ENCODE results near the gene CEBPZOS.
A peak's percentile ranks its signal among the peaks of the same experiment; 100 is the strongest.
"Not testable (repeated sequence)": the region's sequence is repeated elsewhere in the genome, so short reads cannot be mapped to it uniquely, and the experiment has no call there.

The CEBPZOS gene

GRCh38 chr2:37191747-37192146 lies 4.5 kb upstream of the CEBPZOS start:
- DNase-seq, result no peak

DNA sequence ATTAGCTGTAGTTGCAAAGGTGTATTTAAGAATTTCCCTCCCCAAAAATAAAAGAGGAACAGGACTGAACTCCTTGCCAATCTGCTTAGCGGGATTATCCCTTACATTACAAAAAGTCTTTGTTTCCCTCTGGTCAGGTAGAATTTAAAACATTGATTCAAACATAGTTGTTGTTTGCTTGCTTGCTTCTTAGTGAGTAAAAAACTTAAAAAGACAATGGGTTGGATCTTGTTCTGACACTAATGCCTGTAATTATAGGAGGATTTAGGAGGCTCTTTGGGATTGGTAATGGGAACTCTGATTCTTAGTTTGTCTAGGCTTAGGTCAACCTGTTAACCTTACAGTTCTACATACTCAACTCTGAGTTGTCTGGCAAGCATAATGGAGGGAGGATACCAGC lies 3.7 kb upstream of the CEBPZOS start:
- no peak for DNase-seq

- DNase-seq, result not testable (repeated sequence)
Observed at GRCh38 chr2:37195862-37196319, 405 bp upstream of the CEBPZOS start.

DNA sequence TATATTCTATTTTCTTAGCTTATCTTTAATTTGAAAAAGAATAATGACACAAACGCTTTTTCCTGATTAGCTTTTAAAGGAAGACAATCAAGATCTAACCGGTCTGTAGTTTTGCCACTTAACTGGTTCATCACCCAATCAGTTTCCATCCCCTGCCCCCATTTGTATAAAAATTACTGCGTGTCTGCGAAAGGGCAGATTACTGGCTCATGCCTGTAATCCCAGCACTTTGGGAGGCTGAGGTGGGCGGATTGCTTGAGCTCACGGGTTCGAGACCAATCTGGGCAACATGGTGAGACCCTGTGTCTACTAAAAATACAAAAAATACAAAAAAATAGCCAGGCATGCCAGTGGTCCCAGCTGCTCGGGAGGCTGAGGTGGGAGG lies 2.4 kb downstream of the CEBPZOS start:
- no peak for DNase-seq

GRCh38 chr2:37201208-37201607 lies 4.9 kb downstream of the CEBPZOS start:
- no peak for DNase-seq

DNA sequence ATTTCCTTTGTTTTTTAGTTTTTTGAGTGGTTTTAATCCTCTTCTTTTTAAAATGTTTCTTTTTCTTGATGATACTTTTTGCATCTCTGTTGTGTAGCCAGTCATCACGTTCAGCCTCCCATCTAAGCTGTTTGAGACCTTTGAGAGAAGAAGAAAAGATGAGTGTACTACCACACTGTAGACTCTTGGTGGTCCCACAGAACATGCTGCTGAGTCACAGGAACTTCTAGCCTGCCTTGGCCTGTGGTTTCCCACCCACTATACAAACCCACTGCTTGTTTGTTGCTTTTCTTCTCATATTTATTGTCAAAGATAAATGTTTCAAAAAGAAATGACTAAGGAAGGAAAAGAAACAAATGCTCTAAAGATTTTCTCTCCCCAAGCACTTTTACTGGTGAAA lies 5.5 kb downstream of the CEBPZOS start:
- peak; percentile 49 for DNase-seq

DNA sequence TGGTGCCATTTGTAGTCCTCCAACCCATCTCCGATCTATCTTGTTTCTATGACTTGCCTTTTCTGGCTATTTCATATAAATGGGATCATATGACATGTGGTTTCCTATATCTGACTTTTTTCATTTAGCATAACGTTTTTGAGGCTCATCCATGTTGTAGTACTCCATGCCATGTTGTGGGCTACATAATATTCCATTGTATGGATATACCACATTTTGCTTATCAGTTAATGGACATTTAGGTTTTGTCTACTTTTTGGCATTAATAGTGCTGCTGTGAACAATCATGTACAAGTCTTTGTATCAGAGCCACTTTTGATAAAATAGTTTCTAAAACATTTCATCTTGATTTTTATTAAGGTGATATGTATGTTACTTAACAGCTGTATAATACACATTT lies 7.4 kb downstream of the CEBPZOS start:
- DNase-seq, result no peak

DNA sequence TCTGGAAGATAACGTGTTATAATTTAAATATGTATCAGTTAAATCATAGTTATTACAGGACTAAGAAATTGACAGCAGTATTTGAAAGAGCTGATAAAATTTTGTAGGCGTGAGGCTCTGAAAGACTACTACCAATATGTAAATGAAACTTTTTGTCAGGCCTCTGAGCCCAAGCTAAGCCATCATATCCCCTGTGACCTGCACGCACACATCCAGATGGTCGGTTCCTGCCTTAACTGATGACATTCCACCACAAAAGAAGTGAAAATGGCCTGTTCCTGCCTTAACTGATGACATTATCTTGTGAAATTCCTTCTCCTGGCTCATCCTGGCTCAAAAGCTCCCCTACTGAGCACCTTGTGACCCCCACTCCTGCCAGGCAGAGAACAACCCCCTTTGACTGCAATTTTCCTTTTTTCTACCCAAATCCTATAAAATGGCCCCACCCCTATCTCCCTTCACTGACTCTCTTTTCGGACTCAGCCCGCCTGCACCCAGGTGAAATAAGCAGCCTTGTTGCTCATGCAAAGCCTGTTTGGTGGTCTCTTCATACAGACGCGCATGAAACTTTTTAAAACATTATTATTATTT lies 8.9 kb downstream of the CEBPZOS start:
- DNase-seq, result not testable (repeated sequence)

- no peak for DNase-seq
Observed at GRCh38 chr2:37205689-37206341, 9.5 kb downstream of the CEBPZOS start.

DNA sequence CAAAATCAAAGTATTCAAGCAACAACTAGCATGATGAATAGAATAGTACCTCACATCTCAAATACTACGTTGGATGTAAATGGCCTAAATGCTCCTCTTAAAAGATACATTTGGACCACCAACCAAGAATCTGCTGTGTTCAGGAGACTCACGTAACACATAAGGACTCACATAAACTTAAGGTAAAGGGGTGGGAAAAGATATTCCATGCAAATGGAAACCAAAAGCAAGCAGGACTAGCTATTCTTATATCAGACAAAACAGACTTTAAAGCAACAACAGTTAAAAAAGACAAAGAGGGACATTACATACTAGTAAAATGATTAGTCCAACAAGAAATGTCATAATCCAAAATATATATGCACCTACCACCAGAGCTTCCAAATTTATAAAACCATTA lies 10.5 kb downstream of the CEBPZOS start:
- not testable (repeated sequence) for DNase-seq

GRCh38 chr2:37211212-37211611 lies 14.9 kb downstream of the CEBPZOS start:
- no peak for DNase-seq

- no peak for DNase-seq
Observed at GRCh38 chr2:37211939-37212338, 15.6 kb downstream of the CEBPZOS start.

DNA sequence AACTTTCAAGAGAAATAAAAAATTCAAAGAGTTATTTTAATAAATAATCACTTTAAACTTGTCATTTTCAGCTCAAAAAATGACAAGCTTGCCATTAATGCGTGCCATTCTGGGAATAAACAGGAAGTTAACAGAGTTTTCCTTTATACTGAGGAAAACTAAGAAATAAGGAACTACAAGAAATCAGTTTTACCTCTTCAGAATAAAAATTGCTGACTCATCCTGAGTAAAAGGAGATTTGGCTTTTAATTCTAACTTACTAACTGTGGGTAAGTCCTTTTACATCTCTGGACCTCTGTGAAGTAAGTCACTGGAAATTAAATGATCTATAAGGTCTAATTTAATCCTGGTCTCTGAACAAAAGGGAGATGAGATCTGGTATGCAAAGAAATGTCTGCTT lies 19.0 kb downstream of the CEBPZOS start:
- DNase-seq, result no peak

DNA sequence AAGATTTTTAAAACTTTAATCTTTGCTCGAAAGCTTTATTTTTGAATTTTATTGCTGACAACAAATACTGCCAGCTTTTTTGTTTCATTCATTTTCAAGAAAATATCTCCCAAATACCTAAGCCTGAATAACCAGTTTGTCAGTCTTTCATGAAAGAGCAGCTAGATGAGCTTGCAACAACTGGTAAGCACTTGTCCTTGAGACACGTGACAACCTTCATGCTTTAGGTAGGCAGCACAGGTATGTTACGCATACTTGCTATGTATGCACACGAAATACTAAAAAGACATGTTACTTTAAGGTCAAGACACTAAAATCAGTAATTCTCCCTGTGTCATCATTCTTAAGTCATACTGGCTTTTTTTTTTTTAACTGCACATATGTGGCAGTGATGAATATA lies 22.8 kb downstream of the CEBPZOS start:
- no peak for DNase-seq

DNA sequence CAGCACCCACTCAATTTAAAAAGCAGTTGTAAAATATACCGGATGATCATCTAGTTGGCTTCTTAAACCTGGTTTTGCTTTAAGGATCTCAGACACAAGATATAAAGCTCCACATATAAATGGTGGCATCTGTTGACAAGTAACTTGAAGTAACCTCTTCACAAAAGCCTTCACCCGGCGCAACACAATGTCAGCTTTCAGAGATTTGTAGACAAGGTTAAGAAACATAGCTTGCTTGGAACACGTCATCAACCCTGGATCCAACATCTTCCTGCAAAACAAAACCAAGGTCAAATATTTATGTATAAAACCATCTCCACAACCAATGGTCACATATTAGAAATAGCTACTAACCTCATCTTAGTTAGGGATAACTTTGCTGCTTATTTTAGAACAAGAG lies 26.8 kb downstream of the CEBPZOS start:
- DNase-seq, result no peak

GRCh38 chr2:37224063-37224462 lies 27.8 kb downstream of the CEBPZOS start:
- no peak for DNase-seq

- not testable (repeated sequence) for DNase-seq
Observed at GRCh38 chr2:37225129-37225528, 28.8 kb downstream of the CEBPZOS start.

DNA sequence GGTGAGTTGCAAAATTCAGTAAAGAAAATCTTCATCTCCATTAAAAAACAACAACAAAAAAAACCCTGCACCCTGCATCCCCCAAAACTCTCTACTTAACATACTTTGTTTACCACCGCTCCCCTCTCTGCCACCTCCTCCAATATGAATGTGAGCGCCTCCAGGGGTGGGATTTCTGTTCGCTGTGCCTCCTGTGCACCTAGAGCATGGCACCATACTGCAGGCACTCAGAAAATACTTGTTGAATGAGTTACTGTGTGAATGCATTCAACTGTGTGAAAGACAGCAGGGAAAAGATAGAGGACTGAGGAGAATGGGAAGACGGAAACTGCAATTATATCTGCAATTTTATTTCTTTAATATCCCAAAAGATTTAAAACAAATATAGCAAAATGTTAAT lies 30.6 kb downstream of the CEBPZOS start:
- DNase-seq, result no peak

DNA sequence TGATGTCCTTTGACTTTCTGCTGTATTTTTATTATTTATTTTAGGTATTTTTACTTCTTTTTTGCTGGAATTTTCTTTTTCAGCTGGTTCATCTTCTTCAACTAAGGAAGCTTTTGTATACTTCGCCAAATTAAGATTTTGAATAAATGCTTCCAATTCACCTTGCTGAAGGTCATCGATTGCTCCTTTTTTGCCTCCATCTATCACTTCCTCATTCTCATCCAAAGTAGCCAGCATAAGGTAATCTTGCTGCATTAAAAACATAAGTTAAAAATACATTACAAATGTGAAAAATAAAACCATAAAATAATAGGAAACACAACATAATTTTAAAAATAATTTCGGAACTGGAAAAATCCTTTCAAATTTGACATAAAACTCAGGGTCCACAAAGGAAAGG lies 32.5 kb downstream of the CEBPZOS start:
- no peak for DNase-seq

DNA sequence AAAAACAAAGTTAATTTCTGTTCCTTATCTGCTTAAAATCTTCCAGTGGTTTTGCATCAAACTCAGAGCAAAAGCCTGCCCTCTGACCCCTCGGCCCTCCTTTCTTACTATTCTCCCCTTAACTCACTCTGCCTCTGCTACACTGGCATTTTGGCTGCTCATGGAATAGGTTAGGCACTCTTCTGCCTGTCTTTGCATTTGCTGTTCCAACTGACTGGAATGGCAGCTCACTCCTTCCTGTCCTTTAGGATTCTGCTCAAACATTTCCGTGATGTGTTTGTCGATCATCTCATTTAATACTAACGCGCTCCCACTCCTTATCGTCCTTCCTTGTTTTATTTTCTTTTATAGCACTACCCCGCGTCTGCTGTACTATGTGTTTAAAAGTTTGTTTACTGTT lies 34.3 kb downstream of the CEBPZOS start:
- DNase-seq, result no peak

DNA sequence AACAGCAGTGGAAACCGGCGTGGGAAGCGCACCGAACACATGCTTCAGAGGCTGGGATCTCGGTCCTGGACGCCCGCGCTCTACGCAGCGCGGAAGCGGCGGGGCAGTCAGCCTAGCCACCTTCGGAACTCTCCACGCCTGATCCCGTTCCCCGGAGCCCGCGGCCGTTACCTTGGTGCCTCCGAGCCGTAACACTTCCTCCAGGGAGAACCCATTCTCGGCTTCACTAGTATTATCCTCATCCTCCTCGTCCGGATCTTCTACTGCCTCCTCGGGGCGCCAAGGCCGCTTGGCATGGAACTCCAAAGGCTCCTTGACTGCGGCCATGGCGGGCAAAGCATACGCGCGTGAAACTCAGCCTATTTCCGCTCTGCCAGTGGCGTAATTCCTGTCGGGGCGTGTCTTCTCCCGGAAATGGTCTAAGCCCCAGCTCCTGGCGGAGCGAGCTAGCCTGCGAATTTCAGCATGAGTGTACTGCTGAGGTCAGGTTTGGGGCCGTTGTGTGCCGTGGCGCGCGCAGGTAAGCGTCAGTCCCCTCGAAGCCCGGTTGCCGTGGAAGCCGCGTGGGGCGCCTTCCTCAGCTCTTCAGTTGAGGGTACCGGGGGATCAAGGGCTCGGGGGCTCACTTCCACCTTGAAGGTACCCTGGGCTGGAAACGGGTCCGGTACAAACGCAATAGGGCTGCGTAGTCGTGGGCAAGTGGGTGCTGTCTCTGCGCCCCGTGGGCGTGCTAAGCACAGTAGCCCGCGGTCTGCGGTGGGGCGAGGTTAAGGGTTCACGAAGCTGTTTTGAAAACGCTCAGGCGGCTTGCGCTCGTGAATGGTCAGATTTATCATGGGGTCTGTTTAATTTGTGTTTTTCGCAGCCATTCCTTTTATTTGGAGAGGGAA lies 35.2 kb downstream of the CEBPZOS start, which contains the start of the genes CEBPZ and NDUFAF7:
CEBPZ (minus strand) TSS at position 356 of the 890 bp plus-strand sequence; CDS start at position 327, 29 bp downstream.
NDUFAF7 (plus strand) TSS at position 418 of the 890 bp plus-strand sequence; CDS start at position 466, 48 bp downstream.
- peak; percentile 83 for DNase-seq

DNA sequence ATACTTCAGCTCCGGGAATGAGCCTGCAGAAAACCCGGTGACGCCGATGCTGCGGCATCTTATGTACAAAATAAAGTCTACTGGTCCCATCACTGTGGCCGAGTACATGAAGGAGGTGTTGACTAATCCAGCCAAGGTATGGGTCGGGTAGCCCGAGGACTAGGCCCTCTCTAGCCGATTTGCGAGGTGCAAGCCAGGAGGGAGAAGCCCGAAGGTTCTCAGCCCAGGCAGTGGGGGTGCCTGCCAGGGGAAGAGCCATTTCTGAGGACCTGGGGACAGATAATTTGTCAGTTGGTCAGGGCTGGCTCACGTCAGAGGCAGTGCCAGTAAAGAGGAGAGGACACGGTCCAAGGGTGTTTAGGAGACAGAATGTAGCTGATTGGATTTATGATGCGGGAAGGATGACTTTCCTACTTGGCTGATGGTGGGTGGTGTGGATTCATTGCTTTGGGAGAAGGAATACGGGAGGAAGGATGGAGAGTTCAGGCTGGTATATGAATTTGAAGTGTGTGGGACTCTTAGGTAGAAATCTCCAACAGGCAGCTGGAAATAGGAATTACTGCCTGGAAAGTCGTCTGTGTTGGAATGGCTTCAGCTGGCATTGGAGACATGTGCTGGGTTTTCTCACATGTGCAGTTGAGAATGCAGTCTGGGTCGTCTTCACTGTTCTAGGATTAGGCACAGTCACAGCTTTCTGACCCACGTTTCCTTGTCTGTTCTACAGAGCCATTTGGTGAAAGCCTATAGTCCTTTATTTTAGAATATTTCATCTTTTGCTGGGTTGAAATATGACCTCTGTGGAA lies 36.0 kb downstream of the CEBPZOS start:
- DNase-seq, result no peak

- no peak for DNase-seq
Observed at GRCh38 chr2:37243435-37243834, 47.1 kb downstream of the CEBPZOS start.

All from activated gamma-delta T cell treated with Interleukin-2 at 50 U/mL for 16 hours (primary cell).